Body of pancreas (tissue), 4 donors: ENCODE data around the gene TXNDC16.

Source experiments
- CTCF ChIP-seq, 7 experiments: fragments of 450-650 bp in 4 of 7; fragments of 200-600 bp in 3 of 7; sonication (generic) in 3 of 7; IDR thresholded peaks; one replicate each; pipeline ENCODE4 v1.5.1; 2016 to 2019; ENCODE audit warnings: antibody characterized with exemption in 7 of 7
- POLR2A ChIP-seq, 3 donors: fragments of 450-650 bp; IDR thresholded peaks; one replicate each; pipeline ENCODE4 v1.6.1; 2016; ENCODE audit warnings: antibody characterized with exemption in 3 of 3, mild to moderate bottlenecking in 2 of 3

- TF ChIP-seq CTCF (IDR thresholded peaks at IDR 0.05) (no peak), POLR2A (IDR thresholded peaks at IDR 0.05) (no peak)
Observed at GRCh38 chr14:52430474-52430873, 121.8 kb downstream of the TXNDC16 start.
